Sigmoid colon (tissue), 7 donors: ENCODE data around the gene ZNF664. TPM values are rescaled to one million over a fixed set of nuclear protein-coding genes. Genes with fewer than 3 reads are reported as not detected.

Experiments
- DNase-seq: peaks from one replicate; pipeline ENCODE4 v3.0.0-alpha.2; 2019
- H3K27ac ChIP-seq, 4 donors: fragments of 200-600 bp; sonication (generic); one replicate each; pipeline ENCODE4 v1.5.1; 2016 to 2019; ENCODE audit warnings: mild to moderate bottlenecking in 1 of 4
- H3K27me3 ChIP-seq, 3 donors: fragments of 200-600 bp; sonication (generic); one replicate each; pipeline ENCODE4 v1.5.1; 2019; ENCODE audit warnings: mild to moderate bottlenecking in 1 of 3
- H3K36me3 ChIP-seq, 4 donors: fragments of 200-600 bp; sonication (generic); one replicate each; pipeline ENCODE4 v1.5.1; 2016 to 2019
- H3K4me1 ChIP-seq, 4 donors: fragments of 200-600 bp; sonication (generic); one replicate each; pipeline ENCODE4 v1.5.1; 2017 to 2019
- H3K4me3 ChIP-seq, 4 donors: fragments of 200-600 bp; sonication (generic); one replicate each; pipeline ENCODE4 v1.5.1; 2017 to 2019; ENCODE audit warnings: mild to moderate bottlenecking in 2 of 4, moderate library complexity in 1 of 4
- H3K9me3 ChIP-seq, 4 donors: fragments of 200-600 bp in 3 of 4; sonication (generic) in 3 of 4; one replicate each; pipeline versions ENCODE4 v1.5.1 to v1.6.1; 2013 to 2019
- EP300 ChIP-seq, 4 donors: sonication (generic); formaldehyde crosslinking; IDR thresholded peaks; one replicate each; pipeline ENCODE4 v1.6.1; 2017; ENCODE audit warnings: antibody characterized with exemption in 4 of 4
- POLR2A ChIP-seq, 2 donors: fragments of 450-650 bp; IDR thresholded peaks; one replicate each; pipeline ENCODE4 v1.6.1; 2016; ENCODE audit warnings: antibody characterized with exemption in 2 of 2, mild to moderate bottlenecking in 2 of 2, moderate library complexity in 2 of 2
- POLR2AphosphoS5 ChIP-seq, 4 donors: sonication (generic); formaldehyde crosslinking; IDR thresholded peaks; one replicate each; pipeline ENCODE4 v1.6.1; 2017; ENCODE audit warnings: antibody characterized with exemption in 4 of 4
- WGBS, 2 donors: extraction: QIAGEN DNeasy Blood & Tissue Kit; methylation state at CpG; one replicate each; pipeline ENCODE4 v1.1.7; 2013; 5-methylcytosine and 5-hydroxymethylcytosine counted together
- intact Hi-C: fragments of 100-400 bp; cut with DNase I; formaldehyde crosslinking; loops from one replicate; pipeline ENCODE4 v1.15.1; 2023
- polyA plus RNA-seq, 3 donors: library from polyadenylated mRNA; stranded (reverse); fragments of 200-250 nt; gene quantifications; one replicate each; pipeline ENCODE4 v1.2.3, GENCODE V29; 2013
- total RNA-seq, 4 donors: library from RNA; depleted of rRNA; stranded (reverse); fragments of >200 nt; gene quantifications; one replicate each; pipeline ENCODE4 v1.1.0, GENCODE V29; 2016
- TF ChIP-seq, protein P1 (sequence below), 4 experiments: fragments of 450-650 bp in 3 of 4; fragments of 200-600 bp in 1 of 4; IDR thresholded peaks; one replicate each; pipeline ENCODE4 v1.5.1; 2016 to 2019; ENCODE audit warnings: antibody characterized with exemption in 4 of 4, mild to moderate bottlenecking in 3 of 4, moderate library complexity in 2 of 4
- donor health status: healthy with polysubstance abuse.
- donor health status: Bipolar disorder and iron deficiency.
- donor health status: healthy.

ZNF664 gene
- total and polyA plus RNA-seq, 7 donors, result 43.4 to 74.0 (median 62.5) TPM

- TF ChIP-seq EP300 (IDR thresholded peaks at IDR 0.05) (no peak), POLR2A (IDR thresholded peaks at IDR 0.05) (no peak), POLR2AphosphoS5 (IDR thresholded peaks at IDR 0.05) (no peak)
- TF ChIP-seq, protein P1, sequence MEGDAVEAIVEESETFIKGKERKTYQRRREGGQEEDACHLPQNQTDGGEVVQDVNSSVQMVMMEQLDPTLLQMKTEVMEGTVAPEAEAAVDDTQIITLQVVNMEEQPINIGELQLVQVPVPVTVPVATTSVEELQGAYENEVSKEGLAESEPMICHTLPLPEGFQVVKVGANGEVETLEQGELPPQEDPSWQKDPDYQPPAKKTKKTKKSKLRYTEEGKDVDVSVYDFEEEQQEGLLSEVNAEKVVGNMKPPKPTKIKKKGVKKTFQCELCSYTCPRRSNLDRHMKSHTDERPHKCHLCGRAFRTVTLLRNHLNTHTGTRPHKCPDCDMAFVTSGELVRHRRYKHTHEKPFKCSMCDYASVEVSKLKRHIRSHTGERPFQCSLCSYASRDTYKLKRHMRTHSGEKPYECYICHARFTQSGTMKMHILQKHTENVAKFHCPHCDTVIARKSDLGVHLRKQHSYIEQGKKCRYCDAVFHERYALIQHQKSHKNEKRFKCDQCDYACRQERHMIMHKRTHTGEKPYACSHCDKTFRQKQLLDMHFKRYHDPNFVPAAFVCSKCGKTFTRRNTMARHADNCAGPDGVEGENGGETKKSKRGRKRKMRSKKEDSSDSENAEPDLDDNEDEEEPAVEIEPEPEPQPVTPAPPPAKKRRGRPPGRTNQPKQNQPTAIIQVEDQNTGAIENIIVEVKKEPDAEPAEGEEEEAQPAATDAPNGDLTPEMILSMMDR (IDR thresholded peaks at IDR 0.05), result no peak
- peak overlapping the region in 2 of 4 donors; percentile 5 to 39 for H3K27ac ChIP-seq
- H3K4me3 ChIP-seq, result no peak overlapping the region
- no peaks in the 10 kb centered on the region for H3K4me1 ChIP-seq
- no peaks in the 10 kb centered on the region for H3K27me3 ChIP-seq
- intact Hi-C loops, result no loop called here
- H3K9me3 ChIP-seq, result peaks cover 0 to 13% (median 3%) of the 10 kb centered on the region in 4 donors
- H3K36me3 ChIP-seq, result no peaks in the 10 kb centered on the region
- WGBS, 2 donors, result 91 to 93% methylated on average over 5 of the region's 5 CpGs
- no peak for DNase-seq
These were observed 72.8 kb downstream of the ZNF664 start for GRCh38 chr12:124045671-124046455.

DNA sequence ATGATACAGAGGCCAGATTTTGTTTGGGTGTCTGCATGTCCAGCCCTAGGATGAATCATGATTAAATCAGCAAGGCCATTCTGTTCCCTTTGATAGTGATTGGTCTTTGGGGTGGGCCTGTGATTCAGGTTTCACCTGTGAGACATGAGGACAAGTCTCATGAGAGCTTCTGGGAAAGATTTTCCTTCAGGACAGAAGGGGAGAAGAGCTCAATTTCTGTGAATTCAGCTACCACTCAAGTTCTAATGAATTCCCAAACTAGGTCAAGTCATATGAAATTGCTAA, 73.4 kb downstream of the ZNF664 start:
- H3K4me3 ChIP-seq, result no peak overlapping the region
- intact Hi-C loops, result no loop called here
- H3K27me3 ChIP-seq, result no peaks in the 10 kb centered on the region
- no peak for DNase-seq
- H3K36me3 ChIP-seq, result no peaks in the 10 kb centered on the region
- H3K27ac ChIP-seq, result peak overlapping the region in 2 of 4 donors; percentile 5 to 39
- no peaks in the 10 kb centered on the region for H3K4me1 ChIP-seq
- TF ChIP-seq EP300 (IDR thresholded peaks at IDR 0.05), result no peak
- TF ChIP-seq POLR2A (IDR thresholded peaks at IDR 0.05), result no peak
- TF ChIP-seq, protein P1 (IDR thresholded peaks at IDR 0.05), result no peak
- TF ChIP-seq POLR2AphosphoS5 (IDR thresholded peaks at IDR 0.05), result no peak
- peaks cover 0 to 13% (median 3%) of the 10 kb centered on the region in 4 donors for H3K9me3 ChIP-seq

DNA sequence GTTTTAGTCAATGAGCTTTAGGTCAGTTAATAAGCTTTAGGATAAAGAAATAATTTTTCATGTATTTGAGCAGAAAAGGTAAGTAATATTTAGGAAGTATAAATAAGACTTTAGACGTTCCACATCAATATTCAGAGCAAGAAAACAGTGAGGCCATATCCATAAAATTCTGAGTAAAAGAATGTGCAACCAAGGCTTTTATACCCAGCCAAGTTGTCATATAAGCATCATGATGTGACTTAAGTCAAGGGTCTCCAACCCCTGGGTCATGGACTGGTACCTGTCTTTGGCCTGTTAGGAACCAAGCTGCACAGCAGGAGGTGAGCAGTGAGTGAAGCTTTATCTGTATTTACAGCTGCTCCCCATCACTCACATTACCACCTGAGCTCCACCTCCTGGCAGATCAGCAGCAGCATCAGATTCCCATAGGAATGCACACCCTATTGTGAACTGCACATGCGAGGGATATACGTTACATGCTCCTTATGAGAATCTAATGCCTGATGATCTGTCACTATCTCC, 74.1 kb downstream of the ZNF664 start:
- Histone ChIP-seq H3K4me3 (no peak overlapping the region), H3K9me3 (peaks cover 0 to 13% (median 3%) of the 10 kb centered on the region in 4 donors), H3K27ac (no peak overlapping the region), H3K4me1 (no peaks in the 10 kb centered on the region), H3K27me3 (no peaks in the 10 kb centered on the region), H3K36me3 (no peaks in the 10 kb centered on the region)
- intact Hi-C loops, result no loop called here
- 96% methylated on average over 3 of the region's 3 CpGs for WGBS, 2 donors
- DNase-seq, result no peak
- no peak for TF ChIP-seq POLR2AphosphoS5 (IDR thresholded peaks at IDR 0.05)
- no peak for TF ChIP-seq POLR2A (IDR thresholded peaks at IDR 0.05)
- TF ChIP-seq, protein P1 (IDR thresholded peaks at IDR 0.05), result no peak
- TF ChIP-seq EP300 (IDR thresholded peaks at IDR 0.05), result no peak

DNA sequence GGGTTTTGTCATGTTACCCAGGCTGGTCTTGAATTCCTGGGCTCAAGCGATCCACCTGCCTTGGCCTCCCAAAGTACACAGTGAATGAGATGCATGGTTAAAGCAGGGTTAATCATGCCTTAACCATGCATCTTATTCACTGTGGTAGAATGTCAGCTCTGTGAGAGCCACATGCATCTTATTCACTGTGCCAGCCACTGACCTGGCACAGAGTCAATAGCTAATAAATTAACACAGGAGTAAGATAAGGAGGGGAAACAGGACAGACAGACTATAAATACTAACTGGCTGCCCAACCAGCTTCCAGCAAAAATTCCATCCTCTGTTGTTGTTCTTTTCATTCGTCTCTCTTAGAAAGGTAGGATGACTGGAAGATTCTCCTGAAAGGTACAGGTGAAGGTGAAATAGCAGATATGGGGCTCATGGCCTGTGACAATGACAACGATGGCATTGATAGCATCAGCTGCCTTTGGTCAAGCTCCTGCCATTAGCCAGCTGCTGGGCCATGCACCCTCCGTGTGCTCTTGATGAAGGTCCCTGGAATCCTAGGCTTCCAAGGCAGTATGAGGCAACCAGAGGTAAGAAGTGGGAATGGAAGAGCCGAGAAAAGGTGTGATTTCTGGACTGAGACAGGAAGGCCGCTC, 76.6 kb downstream of the ZNF664 start:
- no peak overlapping the region for H3K27ac ChIP-seq
- peaks cover 0 to 13% (median 3%) of the 10 kb centered on the region in 4 donors for H3K9me3 ChIP-seq
- intact Hi-C loops, result loop anchor here (5.0 kb wide), 2 partner anchors 273 to 723 kb away; no protein-coding TSS in a partner anchor
- TF ChIP-seq POLR2AphosphoS5 (IDR thresholded peaks at IDR 0.05) (no peak), EP300 (IDR thresholded peaks at IDR 0.05) (no peak), POLR2A (IDR thresholded peaks at IDR 0.05) (no peak)
- TF ChIP-seq, protein P1 (IDR thresholded peaks at IDR 0.05), result no peak
- H3K4me1 ChIP-seq, result peaks cover 0 to 4% (median 0%) of the 10 kb centered on the region in 4 donors
- no peaks in the 10 kb centered on the region for H3K27me3 ChIP-seq
- no peak overlapping the region for H3K4me3 ChIP-seq
- DNase-seq, result no peak
- WGBS, 2 donors, result 86 to 93% methylated on average over 6 of the region's 6 CpGs
- H3K36me3 ChIP-seq, result no peaks in the 10 kb centered on the region
